Osteoblast (primary cell): ENCODE measurements around the gene FOXJ1. TPM values are rescaled to one million over a fixed set of nuclear protein-coding genes. Genes with fewer than 3 reads are reported as not detected.

ENCODE experiments used
- DNase-seq: peaks from one replicate; pipeline ENCODE4 v3.0.0; 2011; ENCODE audit warnings: low spot score, mixed read lengths; ENCODE audit not compliant: insufficient read length; ENCODE audit errors: missing footprints
- H2AFZ ChIP-seq: 2 replicates; pipeline ENCODE4 v1.6.0; 2011; ENCODE audit warnings: mild to moderate bottlenecking, low read length
- H3K27ac ChIP-seq: 2 replicates; pipeline ENCODE4 v1.5.1; 2011; ENCODE audit warnings: mild to moderate bottlenecking, low read depth, low read length, moderate library complexity
- H3K27me3 ChIP-seq: 2 replicates; pipeline ENCODE4 v1.6.0; 2012; ENCODE audit warnings: mild to moderate bottlenecking, control low read depth, inconsistent platforms, low read length, moderate library complexity; ENCODE audit not compliant: insufficient read depth
- H3K36me3 ChIP-seq: 2 replicates; pipeline ENCODE4 v1.5.1; 2011; ENCODE audit warnings: mild to moderate bottlenecking, low read length, control low read depth, moderate library complexity; ENCODE audit not compliant: insufficient read depth
- H3K4me1 ChIP-seq: 2 replicates; pipeline ENCODE4 v1.5.1; 2011; ENCODE audit warnings: mild to moderate bottlenecking, low read length, control low read depth, moderate library complexity; ENCODE audit not compliant: insufficient read depth
- H3K4me2 ChIP-seq: 2 replicates; pipeline ENCODE4 v1.6.0; 2011; ENCODE audit warnings: mild to moderate bottlenecking, low read length; ENCODE audit not compliant: insufficient read depth
- H3K4me3 ChIP-seq: fragments of 200-600 bp; sonication (generic); 3 replicates; pipeline ENCODE4 v1.5.1; 2012; ENCODE audit warnings: mild to moderate bottlenecking, low read length, inconsistent platforms; ENCODE audit not compliant: insufficient read depth
- H3K79me2 ChIP-seq: 2 replicates; pipeline ENCODE4 v1.6.0; 2012; ENCODE audit warnings: mild to moderate bottlenecking, low read length, control low read depth, inconsistent platforms; ENCODE audit not compliant: insufficient read depth
- H3K9me3 ChIP-seq: 2 replicates; pipeline ENCODE4 v1.5.1; 2011; ENCODE audit warnings: low read depth, low read length, control low read depth
- H4K20me1 ChIP-seq: 2 replicates; pipeline ENCODE4 v1.6.0; 2012; ENCODE audit warnings: mild to moderate bottlenecking, low read length, control low read depth; ENCODE audit not compliant: insufficient read depth
- CTCF ChIP-seq: IDR thresholded peaks from 2 replicates; pipeline ENCODE4 v1.5.1; 2011; ENCODE audit warnings: mild to moderate bottlenecking, low read depth, low read length, moderate library complexity; ENCODE audit errors: extremely low read depth
- total RNA-seq: library from RNA; depleted of rRNA; stranded (reverse); fragments of >200 nt; gene quantifications from 2 replicates; pipeline ENCODE4 v1.2.3, GENCODE V29; 2012

FOXJ1 gene
- total RNA-seq, 1 donor, result not detected

- Histone ChIP-seq H3K27ac (no peak overlapping the region), H3K9me3 (no peaks in the 10 kb centered on the region), H3K36me3 (no peaks in the 10 kb centered on the region), H3K4me1 (no peaks in the 10 kb centered on the region), H2AFZ (no peak overlapping the region), H3K79me2 (no peaks in the 10 kb centered on the region), H4K20me1 (no peaks in the 10 kb centered on the region), H3K27me3 (peaks cover 38% of the 10 kb centered on the region), H3K4me2 (no peak overlapping the region), H3K4me3 (no peak overlapping the region)
- TF ChIP-seq CTCF, result no peak
- peak; percentile 74 for DNase-seq
Observed at GRCh38 chr17:76132574-76133338, 8.3 kb downstream of the FOXJ1 start.

GRCh38 chr17:76131692-76132573 is 9.1 kb downstream of the FOXJ1 start:
- no peak for TF ChIP-seq CTCF
- Histone ChIP-seq H3K9me3 (no peaks in the 10 kb centered on the region), H3K27ac (no peak overlapping the region), H3K4me1 (no peaks in the 10 kb centered on the region), H3K79me2 (no peaks in the 10 kb centered on the region), H2AFZ (no peak overlapping the region), H3K4me2 (no peak overlapping the region), H3K36me3 (no peaks in the 10 kb centered on the region), H3K27me3 (peaks cover 32% of the 10 kb centered on the region), H3K4me3 (no peak overlapping the region), H4K20me1 (no peaks in the 10 kb centered on the region)
- DNase-seq, result peak; percentile 69

GRCh38 chr17:76131051-76131691 is 9.9 kb downstream of the FOXJ1 start:
- no peak overlapping the region for H3K4me3 ChIP-seq
- peaks cover 32% of the 10 kb centered on the region for H3K27me3 ChIP-seq
- H3K36me3 ChIP-seq, result no peaks in the 10 kb centered on the region
- DNase-seq, result peak; percentile 77
- no peak overlapping the region for H3K4me2 ChIP-seq
- H3K27ac ChIP-seq, result no peak overlapping the region
- H3K79me2 ChIP-seq, result no peaks in the 10 kb centered on the region
- H4K20me1 ChIP-seq, result no peaks in the 10 kb centered on the region
- H2AFZ ChIP-seq, result no peak overlapping the region
- no peak for TF ChIP-seq CTCF
- H3K4me1 ChIP-seq, result no peaks in the 10 kb centered on the region
- H3K9me3 ChIP-seq, result no peaks in the 10 kb centered on the region
